ENCODE measurements around the gene NT5DC1. TPM values are rescaled to one million over a fixed set of nuclear protein-coding genes. Genes with fewer than 3 reads are reported as not detected.
A peak's percentile ranks its signal among the peaks of the same experiment; 100 is the strongest.

The NT5DC1 gene
- total and polyA plus RNA-seq, 2 donors (not counting 1 experiment from before 2014, with no cell fraction given): 26.4 to 54.8 TPM

GRCh38 chr6:116280161-116280932, 179.7 kb downstream of the NT5DC1 start:
- peak overlapping the region; percentile 98 for H3K9ac ChIP-seq (ENCODE audit: low read length)
- intact Hi-C loops (cut with micrococcal nuclease): loop anchor here (1.0 to 5.0 kb wide), 2 partner anchors 87 to 180 kb away; partner anchors contain the start of gene NT5DC1
- CTCF ChIA-PET: interaction anchor here (0.8 to 5.2 kb wide), 12 partner anchors 8 to 291 kb away, joined by 3 to 29 read pairs (median 6); partner anchors contain the start of gene RWDD1
- POLR2A ChIA-PET: interaction anchor here (0.6 to 3.4 kb wide), 6 partner anchors 25 to 398 kb away, joined by 3 to 17 read pairs (median 4); partner anchors contain the start of genes RWDD1, TSPYL4 and ZUP1
- no peaks in the 10 kb centered on the region for H3K27me3 ChIP-seq (replicated peaks in 1 of 4; ENCODE audit: control extremely low read depth in 1 of 4, control insufficient read depth in 3 of 4, insufficient read depth in 4 of 4, low read length in 3 of 4)
- peaks cover 0 to 16% of the 10 kb centered on the region in 2 experiments for H3K36me3 ChIP-seq (replicated peaks in 1 of 2; ENCODE audit: control extremely low read depth in 1 of 2, control insufficient read depth in 1 of 2, extremely low read depth in 1 of 2, insufficient read depth in 2 of 2, low read length in 1 of 2)
- peak overlapping the region; percentile 99 for H3K27ac ChIP-seq (ENCODE audit: low read length in 2 of 2)
- TF ChIP-seq CTCF (IDR thresholded peaks at IDR 0.05): no peak
- no peak for TF ChIP-seq EZH2 (IDR thresholded peaks at IDR 0.05; ENCODE audit: borderline replicate concordance, insufficient read depth, low read depth, low read length, poor library complexity, severe bottlenecking)
- H3K4me3 ChIP-seq (ENCODE audit: control extremely low read depth in 1 of 5, extremely low read depth in 1 of 5, insufficient read depth in 1 of 5, low read depth in 2 of 5, low read length in 4 of 5): peak overlapping the region; percentile 89 to 96 (median 94)
- Mint-ChIP-seq H3K4me3 (peak overlapping the region; percentile 97), H3K9me3 (ENCODE audit: insufficient read depth) (no peaks in the 10 kb centered on the region), H3K27me3 (no peaks in the 10 kb centered on the region), H3K27ac (peak overlapping the region; percentile 100), H3K4me1 (peaks cover 53% of the 10 kb centered on the region)
- peak overlapping the region; percentile 80 for H2AFZ ChIP-seq (ENCODE audit: insufficient read depth, low read depth, low read length, poor library complexity, severe bottlenecking)
- H3K4me2 ChIP-seq (replicated peaks; ENCODE audit: low read depth, low read length, poor library complexity, severe bottlenecking): peak overlapping the region; percentile 84
- no peaks in the 10 kb centered on the region for H3K9me3 ChIP-seq (ENCODE audit: control extremely low read depth in 1 of 3, control insufficient read depth in 2 of 3, insufficient read depth in 1 of 3, low read length in 2 of 3)
- DNase-seq: peak; percentile 40
- WGBS (ENCODE audit: insufficient coverage): 32% methylated on average over 2 of the region's 8 CpGs
- peaks cover 67% of the 10 kb centered on the region for H3K79me2 ChIP-seq (ENCODE audit: control insufficient read depth, insufficient read depth, low read length)
- H4K20me1 ChIP-seq (ENCODE audit: control insufficient read depth, insufficient read depth, low read length, poor library complexity, severe bottlenecking): peaks cover 40% of the 10 kb centered on the region
- peaks cover 41 to 43% of the 10 kb centered on the region in 2 donors for H3K4me1 ChIP-seq (ENCODE audit: control insufficient read depth in 2 of 2, insufficient read depth in 2 of 2, low read length in 2 of 2)
- no peak for ATAC-seq (ENCODE audit: low read depth)
